GM18861 (cell line): ENCODE data around the gene PRAMEF25.
"Not testable (repeated sequence)": the region's sequence is repeated elsewhere in the genome, so short reads cannot be mapped to it uniquely, and the experiment has no call there.

Experiments
- ATAC-seq: cut with Tn5 transposase; IDR thresholded peaks from one replicate; pipeline ENCODE4 v1.9.1; 2021; ENCODE audit not compliant: unreplicated experiment

PRAMEF25 gene

DNA sequence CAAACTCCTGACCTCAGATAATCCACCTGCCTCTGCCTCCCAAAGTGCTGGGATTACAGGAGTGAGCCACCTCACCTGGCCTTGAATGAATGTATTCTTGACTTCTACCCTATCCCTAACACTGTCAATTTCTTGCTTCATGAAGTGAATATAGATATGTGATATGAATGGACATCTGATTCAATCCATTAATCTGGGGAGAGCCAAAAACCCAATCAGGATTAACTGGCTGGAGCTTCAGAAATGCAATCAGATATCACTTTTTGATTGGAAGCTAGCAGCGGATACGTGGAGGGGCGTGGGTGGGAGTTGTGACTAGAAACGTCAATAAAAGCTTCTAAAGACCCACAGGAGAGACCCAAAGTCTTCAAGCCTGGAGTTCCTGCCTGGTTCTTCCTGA, at the start of gene PRAMEF25:
PRAMEF25 (plus strand) TSS at position 301 of the 400 bp plus-strand sequence. CDS start 2,920 bp downstream, outside the sequence.
- ATAC-seq: not testable (repeated sequence)

DNA sequence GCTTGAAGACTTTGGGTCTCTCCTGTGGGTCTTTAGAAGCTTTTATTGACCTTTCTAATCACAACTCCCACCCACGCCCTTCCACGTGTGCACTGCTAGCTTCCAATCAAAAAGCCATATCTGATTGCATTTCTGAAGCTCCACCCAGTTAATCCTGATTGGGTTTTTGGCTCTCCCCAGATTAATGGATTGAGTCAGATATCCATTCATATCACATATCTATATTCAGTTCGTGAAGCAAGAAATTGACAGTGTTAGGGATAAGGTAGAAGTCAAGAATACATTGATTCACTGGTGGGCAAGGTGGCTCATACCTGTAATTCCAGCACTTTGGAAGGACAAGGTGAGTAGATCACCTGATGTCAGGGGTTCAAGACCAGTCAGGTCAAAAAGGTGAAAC, 14.1 kb upstream of the PRAMEF25 start, which contains the start of gene PRAMEF27:
PRAMEF27 (minus strand) TSS at position 101 of the 400 bp plus-strand sequence. CDS start 2,916 bp downstream, outside the sequence.
- ATAC-seq: not testable (repeated sequence)

DNA sequence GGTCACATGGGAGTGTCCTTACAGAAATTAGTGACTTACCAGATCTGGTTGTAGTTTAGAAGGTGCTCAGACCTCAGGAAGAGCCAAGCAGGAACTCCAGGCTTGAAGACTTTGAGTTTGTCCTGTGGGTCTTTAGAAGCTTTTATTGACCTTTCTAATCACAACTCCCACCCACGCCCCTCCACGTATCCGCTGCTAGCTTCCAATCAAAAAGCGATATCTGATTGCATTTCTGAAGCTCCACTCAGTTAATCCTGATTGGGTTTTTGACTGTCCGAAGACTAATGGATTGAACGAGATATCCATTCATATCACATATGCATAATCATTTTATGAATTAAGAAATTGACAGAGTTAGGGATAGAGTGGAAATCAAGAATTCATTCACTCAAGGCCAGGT, 46.2 kb downstream of the PRAMEF25 start, which contains the start of gene HNRNPCL2:
HNRNPCL2 (minus strand) TSS at position 101 of the 400 bp plus-strand sequence. CDS start 454 bp downstream, outside the sequence.
- ATAC-seq: not testable (repeated sequence)
